Smooth muscle cell (in vitro differentiated cells): ENCODE data around the gene LRRC59. TPM values are rescaled to one million over a fixed set of nuclear protein-coding genes. Genes with fewer than 3 reads are reported as not detected.

Experiments
- DNase-seq: peaks from one replicate; lab custom pipeline; 2025; ENCODE audit not compliant: unreplicated experiment; lab: John Stamatoyannopoulos, UW
- H2AFZ ChIP-seq: fragments of 200-600 bp; sonication (generic); 2 replicates; pipeline ENCODE4 v1.6.0; 2016; ENCODE audit warnings: antibody characterized with exemption, low read depth, mild to moderate bottlenecking
- H3F3A ChIP-seq: fragments of 200-600 bp; sonication (generic); 2 replicates; pipeline ENCODE4 v1.6.0; 2017; ENCODE audit warnings: antibody characterized with exemption, low read depth
- H3K27ac ChIP-seq: fragments of 200-600 bp; sonication (generic); 2 replicates; pipeline ENCODE4 v1.5.1; 2016; ENCODE audit warnings: low read depth, mild to moderate bottlenecking
- H3K27me3 ChIP-seq: fragments of 200-600 bp; sonication (generic); 2 replicates; pipeline ENCODE4 v1.6.1; 2016; ENCODE audit warnings: low read depth, mild to moderate bottlenecking
- H3K36me3 ChIP-seq: fragments of 200-600 bp; sonication (generic); 2 replicates; pipeline ENCODE4 v1.5.1; 2016; ENCODE audit warnings: low read depth
- H3K4me1 ChIP-seq: fragments of 200-600 bp; sonication (generic); 2 replicates; pipeline ENCODE4 v1.5.1; 2016; ENCODE audit warnings: low read depth
- H3K4me2 ChIP-seq: fragments of 200-600 bp; sonication (generic); 2 replicates; pipeline ENCODE4 v1.6.0; 2016; ENCODE audit warnings: mild to moderate bottlenecking
- H3K4me3 ChIP-seq: fragments of 200-600 bp; sonication (generic); 2 replicates; pipeline ENCODE4 v1.5.1; 2016; ENCODE audit warnings: mild to moderate bottlenecking
- H3K79me2 ChIP-seq: fragments of 200-600 bp; sonication (generic); 2 replicates; pipeline ENCODE4 v1.6.0; 2016; ENCODE audit warnings: low read depth, mild to moderate bottlenecking
- H3K9ac ChIP-seq: fragments of 200-600 bp; sonication (generic); 2 replicates; pipeline ENCODE4 v1.6.0; 2016; ENCODE audit warnings: low read depth
- H3K9me3 ChIP-seq: fragments of 200-600 bp; sonication (generic); replicated peaks from 2 replicates; pipeline ENCODE4 v1.5.1; 2016; ENCODE audit warnings: low read depth
- H4K20me1 ChIP-seq: fragments of 200-600 bp; sonication (generic); 2 replicates; pipeline ENCODE4 v1.6.0; 2016; ENCODE audit warnings: low read depth
- CTCF ChIP-seq: fragments of 200-600 bp; sonication (generic); IDR thresholded peaks from 2 replicates; pipeline ENCODE4 v1.5.1; 2017; ENCODE audit warnings: borderline replicate concordance, mild to moderate bottlenecking, antibody characterized with exemption; ENCODE audit not compliant: insufficient read depth, poor library complexity, severe bottlenecking
- WGBS: methylation state at CpG from one replicate; pipeline ENCODE4 v1.1.7; 2016; ENCODE audit warnings: low lambda C conversion rate; 5-methylcytosine and 5-hydroxymethylcytosine counted together
- polyA plus RNA-seq: library from polyadenylated mRNA; unstranded; fragments of >200 nt; fragmentation: Nextera tagmentation; extraction: Ambion mirVana; gene quantifications from 2 replicates; pipeline ENCODE4 v1.2.1, GENCODE V29; 2016
- total RNA-seq: library from RNA; depleted of rRNA; stranded (reverse); fragments of >200 nt; gene quantifications from 2 replicates; pipeline ENCODE4 v1.2.3, GENCODE V29; 2014

The LRRC59 gene
- total and polyA plus RNA-seq, 2 experiments from 2014 or later = 160 to 161 TPM

GRCh38 chr17:50353600-50354195 lies 43.6 kb downstream of the LRRC59 start:
- no peak for DNase-seq
- Histone ChIP-seq H3K79me2 (peaks cover 15% of the 10 kb centered on the region), H2AFZ (no peak overlapping the region), H3K36me3 (no peaks in the 10 kb centered on the region), H3F3A (no peaks in the 10 kb centered on the region), H3K4me3 (no peak overlapping the region), H3K27ac (no peak overlapping the region), H3K27me3 (no peaks in the 10 kb centered on the region), H3K9ac (no peak overlapping the region), H3K9me3 (no peaks in the 10 kb centered on the region), H3K4me2 (no peak overlapping the region), H4K20me1 (peaks cover 52% of the 10 kb centered on the region), H3K4me1 (no peaks in the 10 kb centered on the region)
- WGBS = 96% methylated on average over 16 of the region's 27 CpGs
- no peak for TF ChIP-seq CTCF

- H4K20me1 ChIP-seq = peaks cover 58% of the 10 kb centered on the region
- peaks cover 19% of the 10 kb centered on the region for H3K79me2 ChIP-seq
- H3K4me3 ChIP-seq = no peak overlapping the region
- H3K27ac ChIP-seq = no peak overlapping the region
- no peaks in the 10 kb centered on the region for H3K36me3 ChIP-seq
- no peak for TF ChIP-seq CTCF
- DNase-seq = no peak
- no peak overlapping the region for H2AFZ ChIP-seq
- H3K4me2 ChIP-seq = no peak overlapping the region
- H3K9ac ChIP-seq = no peak overlapping the region
- H3K27me3 ChIP-seq = no peaks in the 10 kb centered on the region
- 96% methylated on average over 21 of the region's 21 CpGs for WGBS
- no peaks in the 10 kb centered on the region for H3K9me3 ChIP-seq
- H3F3A ChIP-seq = no peaks in the 10 kb centered on the region
- H3K4me1 ChIP-seq = peaks cover 5% of the 10 kb centered on the region
Observed at GRCh38 chr17:50352693-50353599, 44.4 kb downstream of the LRRC59 start.

GRCh38 chr17:50352072-50352692 lies 45.1 kb downstream of the LRRC59 start:
- Histone ChIP-seq H2AFZ (no peak overlapping the region), H4K20me1 (peaks cover 62% of the 10 kb centered on the region), H3K4me3 (no peak overlapping the region), H3K36me3 (no peaks in the 10 kb centered on the region), H3K9ac (no peak overlapping the region), H3K4me2 (no peak overlapping the region), H3K27me3 (no peaks in the 10 kb centered on the region), H3K79me2 (peaks cover 26% of the 10 kb centered on the region), H3K4me1 (peaks cover 13% of the 10 kb centered on the region), H3F3A (no peaks in the 10 kb centered on the region), H3K27ac (no peak overlapping the region), H3K9me3 (no peaks in the 10 kb centered on the region)
- no peak for DNase-seq
- WGBS = 97% methylated on average over 6 of the region's 6 CpGs
- no peak for TF ChIP-seq CTCF
